H1 (cell line): Measurements from ENCODE around the gene RBM46. TPM values are rescaled to one million over a fixed set of nuclear protein-coding genes. Genes with fewer than 3 reads are reported as not detected.

Experiments
- CBX8 ChIP-seq: fragments of 300-800, 300-1000 bp; sonication (generic); IDR thresholded peaks from 2 replicates; pipeline ENCODE4 v1.7.1; 2016; ENCODE audit warnings: low read depth, low read length, borderline replicate concordance
- EP300 ChIP-seq, 2 experiments: IDR thresholded peaks; 1 replicate in 1 of 2; 2 replicates in 1 of 2; pipeline ENCODE4 v1.6.1; 2011 to 2012; ENCODE audit warnings: low read depth in 2 of 2, low read length in 2 of 2, mild to moderate bottlenecking in 2 of 2, borderline replicate concordance in 1 of 2, inconsistent platforms in 1 of 2, moderate library complexity in 1 of 2
- GABPA ChIP-seq: IDR thresholded peaks from 2 replicates; pipeline ENCODE4 v1.6.1; 2011; ENCODE audit warnings: mild to moderate bottlenecking, low read length, moderate library complexity, borderline replicate concordance; ENCODE audit not compliant: insufficient read depth
- HDAC2 ChIP-seq, 2 experiments: fragments of 300-600 bp in 1 of 2; sonication (generic) in 1 of 2; IDR thresholded peaks; 2 replicates each; pipeline ENCODE4 v1.6.1; 2011 to 2012; ENCODE audit warnings: low read depth in 2 of 2, low read length in 2 of 2, mild to moderate bottlenecking in 2 of 2, moderate library complexity in 2 of 2, borderline replicate concordance in 1 of 2, inconsistent platforms in 1 of 2
- KDM1A ChIP-seq: fragments of 200-600, 300-600 bp; sonication (generic); IDR thresholded peaks from 2 replicates; pipeline ENCODE4 v1.7.1; 2016; ENCODE audit warnings: mild to moderate bottlenecking, low read length, borderline replicate concordance
- NANOG ChIP-seq: IDR thresholded peaks from 2 replicates; pipeline ENCODE4 v1.6.1; 2011; ENCODE audit warnings: low read length, low read depth, mild to moderate bottlenecking, inconsistent platforms; ENCODE audit not compliant: insufficient read depth, poor library complexity, severe bottlenecking
- NRF1 ChIP-seq: IDR thresholded peaks from 2 replicates; pipeline ENCODE4 v1.6.1; 2011; ENCODE audit warnings: mild to moderate bottlenecking, low read depth, low read length, improper control_type of control experiment
- RAD21 ChIP-seq, 2 experiments: IDR thresholded peaks in 1 of 2; conservative IDR thresholded peaks in 1 of 2; 2 replicates each; pipeline ENCODE4 v1.6.1; 2011; ENCODE audit warnings: low read depth in 2 of 2, low read length in 2 of 2, improper control_type of control experiment in 1 of 2, inconsistent platforms in 1 of 2, mild to moderate bottlenecking in 1 of 2, moderate library complexity in 1 of 2
- RFX5 ChIP-seq: IDR thresholded peaks from 2 replicates; pipeline ENCODE4 v1.6.1; 2011; ENCODE audit warnings: low read depth, low read length, improper control_type of control experiment, borderline replicate concordance
- SAP30 ChIP-seq: fragments of 300-600 bp; sonication (generic); IDR thresholded peaks from 2 replicates; pipeline ENCODE4 v1.7.1; 2012; ENCODE audit warnings: low read length, moderate library complexity, mild to moderate bottlenecking, inconsistent platforms; ENCODE audit not compliant: insufficient read depth, insufficient replicate concordance
- SIN3A ChIP-seq, 2 experiments: IDR thresholded peaks in 1 of 2; conservative IDR thresholded peaks in 1 of 2; 2 replicates each; pipeline ENCODE4 v1.6.1; 2011 to 2012; ENCODE audit warnings: low read length in 2 of 2, improper control_type of control experiment in 1 of 2, low read depth in 1 of 2, mild to moderate bottlenecking in 1 of 2
- SIX5 ChIP-seq: IDR thresholded peaks from 2 replicates; pipeline ENCODE4 v1.6.1; 2011; ENCODE audit warnings: mild to moderate bottlenecking, low read depth, low read length
- SUZ12 ChIP-seq: fragments of 200-600 bp; sonication (generic); IDR thresholded peaks from 2 replicates; pipeline ENCODE4 v1.6.1; 2012; ENCODE audit warnings: mild to moderate bottlenecking, inconsistent platforms, low read length, moderate library complexity, mixed read lengths
- TAF1 ChIP-seq: IDR thresholded peaks from 2 replicates; pipeline ENCODE4 v1.6.1; 2011; ENCODE audit warnings: mild to moderate bottlenecking, low read depth, low read length
- ZNF274 ChIP-seq: IDR thresholded peaks from 2 replicates; pipeline ENCODE4 v1.7.0; 2012; ENCODE audit warnings: low read length, borderline replicate concordance; ENCODE audit errors: extremely low read depth
- polyA plus RNA-seq, 7 experiments: library from polyadenylated mRNA; depleted of rRNA in 3 of 7; stranded (reverse) in 5 of 7; unstranded in 2 of 7; fragments of >200 nt in 5 of 7; fragments of 200-250 nt in 2 of 7; gene quantifications; 1 replicate in 5 of 7; 2 replicates in 1 of 7; 4 replicates in 1 of 7; pipeline versions ENCODE4 v1.2.1 to v1.2.3, GENCODE V29; 2011 to 2013; ENCODE audit warnings: missing spikeins in 2 of 7, mixed read lengths in 2 of 7
- total RNA-seq: library from RNA; stranded (reverse); fragmentation: NEBNext Ultra II Directional; extraction: Animal tissue kit (Norgen Biotek cat#: 25700); gene quantifications from 2 replicates; pipeline ENCODE4 v1.2.1, GENCODE V29; 2021
- TF ChIP-seq, protein P1 (sequence below): IDR thresholded peaks from 2 replicates; pipeline ENCODE4 v1.6.1; 2011; ENCODE audit warnings: low read depth, mild to moderate bottlenecking, low read length; ENCODE audit not compliant: insufficient read depth
- TF ChIP-seq, protein P2 (sequence below), 3 experiments: IDR thresholded peaks; 1 replicate in 2 of 3; 2 replicates in 1 of 3; pipeline versions ENCODE4 v1.5.1 to v1.6.1; 2011; ENCODE audit warnings: low read length in 3 of 3, mild to moderate bottlenecking in 3 of 3, inconsistent platforms in 2 of 3, low read depth in 1 of 3, moderate library complexity in 1 of 3; ENCODE audit not compliant: insufficient read depth in 1 of 3; ENCODE audit errors: control extremely low read depth in 1 of 3

RBM46 gene
- total and polyA plus RNA-seq, 2 of the 8 experiments (the other 6 are each of a cell fraction or from before 2014, with no cell fraction given) = 0.12 to 0.54 TPM

- TF ChIP-seq CBX8 (no peak), RFX5 (no peak), TAF1 (peak; percentile 11; the same call in 1 of the 2 replicates), NANOG (peak; percentile 62), KDM1A (no peak), SAP30 (no peak), ZNF274 (no peak), EP300 (IDR thresholded peaks at IDR 0.05; ENCODE audit: borderline replicate concordance in 1 of 2, low read depth in 2 of 2, low read length in 2 of 2) (peak in 1 of 2 experiments; percentile 57; a peak in 1 of 3 replicates), NRF1 (no peak), SIX5 (no peak), SUZ12 (peak; percentile 49; the same call in 1 of the 2 replicates), SIN3A (conservative IDR thresholded peaks at IDR 0.05 in 1 of 2, IDR thresholded peaks at IDR 0.05 in 1 of 2; ENCODE audit: low read depth in 1 of 2, low read length in 2 of 2) (0 out of 4 replicates have a peak, but pooled peaks of 1 of the 2 experiments have one; percentile 19), RAD21 (IDR thresholded peaks at IDR 0.05 in 1 of 2, conservative IDR thresholded peaks at IDR 0.05 in 1 of 2; ENCODE audit: low read depth in 2 of 2, low read length in 2 of 2) (no peak), GABPA (no peak), HDAC2 (IDR thresholded peaks at IDR 0.05; ENCODE audit: borderline replicate concordance in 1 of 2, low read depth in 2 of 2, low read length in 2 of 2) (0 out of 4 replicates have a peak, but pooled peaks have one; percentile 32 to 60)
- TF ChIP-seq, protein P1, sequence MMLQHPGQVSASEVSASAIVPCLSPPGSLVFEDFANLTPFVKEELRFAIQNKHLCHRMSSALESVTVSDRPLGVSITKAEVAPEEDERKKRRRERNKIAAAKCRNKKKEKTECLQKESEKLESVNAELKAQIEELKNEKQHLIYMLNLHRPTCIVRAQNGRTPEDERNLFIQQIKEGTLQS = no peak
- TF ChIP-seq, protein P2, sequence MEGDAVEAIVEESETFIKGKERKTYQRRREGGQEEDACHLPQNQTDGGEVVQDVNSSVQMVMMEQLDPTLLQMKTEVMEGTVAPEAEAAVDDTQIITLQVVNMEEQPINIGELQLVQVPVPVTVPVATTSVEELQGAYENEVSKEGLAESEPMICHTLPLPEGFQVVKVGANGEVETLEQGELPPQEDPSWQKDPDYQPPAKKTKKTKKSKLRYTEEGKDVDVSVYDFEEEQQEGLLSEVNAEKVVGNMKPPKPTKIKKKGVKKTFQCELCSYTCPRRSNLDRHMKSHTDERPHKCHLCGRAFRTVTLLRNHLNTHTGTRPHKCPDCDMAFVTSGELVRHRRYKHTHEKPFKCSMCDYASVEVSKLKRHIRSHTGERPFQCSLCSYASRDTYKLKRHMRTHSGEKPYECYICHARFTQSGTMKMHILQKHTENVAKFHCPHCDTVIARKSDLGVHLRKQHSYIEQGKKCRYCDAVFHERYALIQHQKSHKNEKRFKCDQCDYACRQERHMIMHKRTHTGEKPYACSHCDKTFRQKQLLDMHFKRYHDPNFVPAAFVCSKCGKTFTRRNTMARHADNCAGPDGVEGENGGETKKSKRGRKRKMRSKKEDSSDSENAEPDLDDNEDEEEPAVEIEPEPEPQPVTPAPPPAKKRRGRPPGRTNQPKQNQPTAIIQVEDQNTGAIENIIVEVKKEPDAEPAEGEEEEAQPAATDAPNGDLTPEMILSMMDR (IDR thresholded peaks at IDR 0.05; ENCODE audit: control extremely low read depth in 1 of 3, insufficient read depth in 1 of 3, low read depth in 1 of 3, low read length in 3 of 3) = peak in 1 of 3 experiments; percentile 8; a peak in 1 of 4 replicates
These were observed 38.9 kb upstream of the RBM46 start (continued) for GRCh38 chr4:154741922-154742850.
